SK-N-MC (cell line): ENCODE measurements around the gene NFXL1.

ENCODE experiments used
- EZH2 ChIP-seq: fragments of 200-600 bp; sonication (generic); IDR thresholded peaks from one replicate; pipeline ENCODE4 v1.6.1; 2017; ENCODE audit warnings: antibody characterized with exemption
- POLR2AphosphoS5 ChIP-seq: IDR thresholded peaks from 2 replicates; pipeline ENCODE4 v1.6.1; 2012; ENCODE audit warnings: mild to moderate bottlenecking, low read depth, low read length, borderline replicate concordance

DNA sequence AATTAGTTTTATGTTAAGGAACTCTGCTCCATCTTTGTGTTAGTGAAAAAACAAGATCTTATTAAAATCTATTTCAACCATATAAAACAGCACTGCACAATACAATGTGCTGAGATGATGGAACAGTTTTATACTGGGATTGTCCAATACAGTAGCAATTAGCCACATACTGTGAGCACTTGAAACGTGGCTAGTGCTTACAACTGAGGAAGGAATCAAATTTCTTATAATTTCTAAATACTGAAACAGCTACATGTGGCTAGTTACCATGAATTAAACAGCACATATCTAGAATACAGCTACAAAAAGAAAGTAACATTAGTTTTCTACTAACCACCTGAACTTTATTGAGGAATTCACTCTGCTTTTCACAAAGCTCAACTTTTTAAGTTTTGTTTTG lies 14.7 kb downstream of the NFXL1 start:
- TF ChIP-seq EZH2 (no peak), POLR2AphosphoS5 (no peak)
